Parathyroid adenoma (tissue), 2 donors: ENCODE data around the gene DSCAM.

ENCODE experiments used
- H2AFZ ChIP-seq: fragments of 300-600 bp; sonication (generic); one replicate; pipeline ENCODE4 v1.7.0; 2017; ENCODE audit warnings: antibody characterized with exemption, mild to moderate bottlenecking
- H3K27ac ChIP-seq: fragments of 300-600 bp; sonication (generic); one replicate; pipeline ENCODE4 v1.7.0; 2017
- H3K27me3 ChIP-seq: fragments of 300-600 bp; sonication (generic); one replicate; pipeline ENCODE4 v1.7.0; 2017; ENCODE audit warnings: low read length; ENCODE audit not compliant: control insufficient read depth, insufficient read depth
- H3K36me3 ChIP-seq: fragments of 300-600 bp; sonication (generic); one replicate; pipeline ENCODE4 v1.7.0; 2017; ENCODE audit warnings: low read length; ENCODE audit not compliant: control insufficient read depth, insufficient read depth
- H3K4me1 ChIP-seq: fragments of 300-600 bp; sonication (generic); one replicate; pipeline ENCODE4 v1.7.0; 2017; ENCODE audit warnings: control low read depth
- H3K4me2 ChIP-seq: fragments of 300-600 bp; sonication (generic); one replicate; pipeline ENCODE4 v1.7.0; 2017; ENCODE audit warnings: low read length
- H3K4me3 ChIP-seq: fragments of 300-600 bp; sonication (generic); one replicate; pipeline ENCODE4 v1.7.0; 2017; ENCODE audit warnings: low read depth, low read length
- H3K79me2 ChIP-seq: fragments of 300-600 bp; sonication (generic); one replicate; pipeline ENCODE4 v1.7.0; 2017; ENCODE audit warnings: control low read depth
- H3K9ac ChIP-seq: fragments of 300-600 bp; sonication (generic); one replicate; pipeline ENCODE4 v1.7.0; 2017; ENCODE audit warnings: mild to moderate bottlenecking
- H3K9me3 ChIP-seq: fragments of 300-600 bp; sonication (generic); one replicate; pipeline ENCODE4 v1.7.0; 2017; ENCODE audit warnings: low read length; ENCODE audit not compliant: control insufficient read depth
- TF ChIP-seq, protein P1 (sequence below): fragments of 300-600 bp; sonication (generic); IDR thresholded peaks from one replicate; pipeline ENCODE4 v1.7.0; 2017; ENCODE audit warnings: antibody characterized with exemption, mild to moderate bottlenecking
- donor health status: primary hyperparathyroidism.

DSCAM gene

GRCh38 chr21:40819071-40819900 lies 27.7 kb downstream of the DSCAM start:
- TF ChIP-seq, protein P1, sequence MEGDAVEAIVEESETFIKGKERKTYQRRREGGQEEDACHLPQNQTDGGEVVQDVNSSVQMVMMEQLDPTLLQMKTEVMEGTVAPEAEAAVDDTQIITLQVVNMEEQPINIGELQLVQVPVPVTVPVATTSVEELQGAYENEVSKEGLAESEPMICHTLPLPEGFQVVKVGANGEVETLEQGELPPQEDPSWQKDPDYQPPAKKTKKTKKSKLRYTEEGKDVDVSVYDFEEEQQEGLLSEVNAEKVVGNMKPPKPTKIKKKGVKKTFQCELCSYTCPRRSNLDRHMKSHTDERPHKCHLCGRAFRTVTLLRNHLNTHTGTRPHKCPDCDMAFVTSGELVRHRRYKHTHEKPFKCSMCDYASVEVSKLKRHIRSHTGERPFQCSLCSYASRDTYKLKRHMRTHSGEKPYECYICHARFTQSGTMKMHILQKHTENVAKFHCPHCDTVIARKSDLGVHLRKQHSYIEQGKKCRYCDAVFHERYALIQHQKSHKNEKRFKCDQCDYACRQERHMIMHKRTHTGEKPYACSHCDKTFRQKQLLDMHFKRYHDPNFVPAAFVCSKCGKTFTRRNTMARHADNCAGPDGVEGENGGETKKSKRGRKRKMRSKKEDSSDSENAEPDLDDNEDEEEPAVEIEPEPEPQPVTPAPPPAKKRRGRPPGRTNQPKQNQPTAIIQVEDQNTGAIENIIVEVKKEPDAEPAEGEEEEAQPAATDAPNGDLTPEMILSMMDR: no peak
- Histone ChIP-seq H3K4me2 (no peak overlapping the region), H3K79me2 (no peaks in the 10 kb centered on the region), H2AFZ (no peak overlapping the region), H3K36me3 (no peaks in the 10 kb centered on the region), H3K9me3 (no peaks in the 10 kb centered on the region), H3K4me1 (no peaks in the 10 kb centered on the region), H3K9ac (no peak overlapping the region), H3K27ac (no peak overlapping the region), H3K4me3 (no peak overlapping the region), H3K27me3 (no peaks in the 10 kb centered on the region)

GRCh38 chr21:40813918-40814317 lies 33.0 kb downstream of the DSCAM start:
- Histone ChIP-seq H3K4me3 (no peak overlapping the region), H3K27ac (no peak overlapping the region), H3K4me1 (no peaks in the 10 kb centered on the region), H2AFZ (no peak overlapping the region), H3K9ac (no peak overlapping the region), H3K4me2 (no peak overlapping the region), H3K9me3 (no peaks in the 10 kb centered on the region), H3K79me2 (no peaks in the 10 kb centered on the region), H3K36me3 (no peaks in the 10 kb centered on the region), H3K27me3 (no peaks in the 10 kb centered on the region)
- TF ChIP-seq, protein P1: no peak

- TF ChIP-seq, protein P1: no peak
- no peak overlapping the region for H3K27ac ChIP-seq
- no peaks in the 10 kb centered on the region for H3K27me3 ChIP-seq
- no peak overlapping the region for H3K4me2 ChIP-seq
- H3K9ac ChIP-seq: no peak overlapping the region
- H3K4me1 ChIP-seq: no peaks in the 10 kb centered on the region
- H3K4me3 ChIP-seq: no peak overlapping the region
- H2AFZ ChIP-seq: no peak overlapping the region
- no peaks in the 10 kb centered on the region for H3K36me3 ChIP-seq
- H3K79me2 ChIP-seq: no peaks in the 10 kb centered on the region
- no peaks in the 10 kb centered on the region for H3K9me3 ChIP-seq
Measured at GRCh38 chr21:40809673-40810197, 37.2 kb downstream of the DSCAM start.

GRCh38 chr21:40803101-40803500 lies 43.9 kb downstream of the DSCAM start:
- Histone ChIP-seq H3K9ac (no peak overlapping the region), H3K4me2 (no peak overlapping the region), H3K4me1 (no peaks in the 10 kb centered on the region), H3K9me3 (no peaks in the 10 kb centered on the region), H3K27me3 (no peaks in the 10 kb centered on the region), H3K4me3 (no peak overlapping the region), H3K27ac (no peak overlapping the region), H3K36me3 (no peaks in the 10 kb centered on the region), H2AFZ (no peak overlapping the region), H3K79me2 (no peaks in the 10 kb centered on the region)
- TF ChIP-seq, protein P1: no peak
